ENCODE data around the gene FAM114A1. TPM values are rescaled to one million over a fixed set of nuclear protein-coding genes. Genes with fewer than 3 reads are reported as not detected.

FAM114A1 gene
- total RNA-seq, 3 donors from 2014 or later = 59.1 to 94.7 (median 62.5) TPM

DNA sequence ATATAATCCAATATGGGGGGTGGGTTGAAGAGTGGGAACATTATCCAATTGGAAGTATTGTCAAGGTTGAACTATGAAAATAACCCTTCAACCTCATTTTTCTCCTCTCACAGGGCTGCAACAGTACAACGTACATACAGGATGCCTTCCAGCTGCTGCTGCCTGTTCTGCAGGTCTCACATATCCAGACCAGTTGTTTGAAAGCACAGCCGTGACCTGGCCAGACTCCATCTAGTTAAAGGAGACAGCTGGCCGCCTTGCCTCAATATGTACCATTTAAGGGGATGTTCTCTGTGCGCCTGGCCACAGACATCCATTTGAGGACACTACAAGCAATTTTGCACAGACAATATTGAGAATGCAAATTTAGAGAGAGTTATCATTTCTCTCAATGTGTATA, 75.7 kb downstream of the FAM114A1 start:
- H3K36me3 ChIP-seq (ENCODE audit: low read depth) = peaks cover under 1% of the 10 kb centered on the region
- DNase-seq (peak in 2 of 3 donors; percentile 55 to 58), ATAC-seq (peak; percentile 51)
- intact Hi-C loops (cut with DNase I, micrococcal nuclease) = no loop called here
- TF ChIP-seq, protein P1, sequence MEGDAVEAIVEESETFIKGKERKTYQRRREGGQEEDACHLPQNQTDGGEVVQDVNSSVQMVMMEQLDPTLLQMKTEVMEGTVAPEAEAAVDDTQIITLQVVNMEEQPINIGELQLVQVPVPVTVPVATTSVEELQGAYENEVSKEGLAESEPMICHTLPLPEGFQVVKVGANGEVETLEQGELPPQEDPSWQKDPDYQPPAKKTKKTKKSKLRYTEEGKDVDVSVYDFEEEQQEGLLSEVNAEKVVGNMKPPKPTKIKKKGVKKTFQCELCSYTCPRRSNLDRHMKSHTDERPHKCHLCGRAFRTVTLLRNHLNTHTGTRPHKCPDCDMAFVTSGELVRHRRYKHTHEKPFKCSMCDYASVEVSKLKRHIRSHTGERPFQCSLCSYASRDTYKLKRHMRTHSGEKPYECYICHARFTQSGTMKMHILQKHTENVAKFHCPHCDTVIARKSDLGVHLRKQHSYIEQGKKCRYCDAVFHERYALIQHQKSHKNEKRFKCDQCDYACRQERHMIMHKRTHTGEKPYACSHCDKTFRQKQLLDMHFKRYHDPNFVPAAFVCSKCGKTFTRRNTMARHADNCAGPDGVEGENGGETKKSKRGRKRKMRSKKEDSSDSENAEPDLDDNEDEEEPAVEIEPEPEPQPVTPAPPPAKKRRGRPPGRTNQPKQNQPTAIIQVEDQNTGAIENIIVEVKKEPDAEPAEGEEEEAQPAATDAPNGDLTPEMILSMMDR (IDR thresholded peaks at IDR 0.05) = no peak
- no peaks in the 10 kb centered on the region for H3K9me3 ChIP-seq
- no peak overlapping the region for H3K4me3 ChIP-seq
- no peaks in the 10 kb centered on the region for H3K4me1 ChIP-seq (ENCODE audit: low read depth)

DNA sequence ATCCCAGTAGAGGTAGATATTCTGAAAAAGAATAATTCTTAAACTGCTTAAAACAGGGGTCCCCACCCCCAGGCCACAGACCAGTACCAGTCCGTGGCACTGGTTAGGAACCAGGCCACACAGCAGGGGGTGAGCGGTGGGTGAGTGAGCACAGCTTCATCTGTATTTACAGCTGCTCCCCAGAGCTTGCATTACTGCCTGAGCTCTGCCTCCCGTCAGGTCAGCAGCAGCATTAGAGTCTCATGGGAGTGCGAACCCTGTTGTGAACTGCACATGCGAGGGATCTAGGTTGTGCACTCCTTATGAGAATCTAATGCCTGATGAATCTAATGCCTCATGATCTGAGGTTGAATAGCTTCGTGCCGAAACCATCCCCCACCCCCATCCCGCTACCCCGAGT, 76.8 kb downstream of the FAM114A1 start:
- Histone ChIP-seq H3K4me1 (ENCODE audit: low read depth) (no peaks in the 10 kb centered on the region), H3K4me3 (no peak overlapping the region), H3K9me3 (no peaks in the 10 kb centered on the region), H3K36me3 (ENCODE audit: low read depth) (no peaks in the 10 kb centered on the region)
- intact Hi-C loops (cut with DNase I, micrococcal nuclease) = no loop called here
- ATAC-seq (no peak), DNase-seq (no peak)
- TF ChIP-seq, protein P1 (IDR thresholded peaks at IDR 0.05) = no peak

DNA sequence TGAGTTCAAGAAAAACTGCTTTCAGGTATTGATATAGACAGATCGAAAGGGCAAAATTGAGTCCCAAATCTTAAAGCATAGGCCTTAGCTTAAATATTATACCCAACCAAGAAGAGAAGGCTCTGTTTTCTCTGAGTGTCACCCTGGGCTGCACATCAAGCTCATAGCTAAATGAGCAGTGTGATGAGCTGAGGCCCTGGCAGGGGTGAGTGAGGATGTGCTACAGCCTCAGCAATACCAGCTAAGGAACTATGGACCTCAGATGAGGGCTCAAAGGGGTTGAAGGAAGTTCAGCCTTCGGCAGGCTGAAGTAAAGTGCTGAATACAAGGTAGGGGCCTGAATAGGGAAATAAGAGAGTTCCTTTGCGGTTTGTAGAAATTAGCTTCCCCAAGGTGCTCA, 79.3 kb downstream of the FAM114A1 start:
- Histone ChIP-seq H3K4me1 (ENCODE audit: low read depth) (no peaks in the 10 kb centered on the region), H3K4me3 (no peak overlapping the region), H3K36me3 (ENCODE audit: low read depth) (no peaks in the 10 kb centered on the region), H3K9me3 (no peaks in the 10 kb centered on the region)
- ATAC-seq (no peak), DNase-seq (no peak)
- intact Hi-C loops (cut with DNase I, micrococcal nuclease) = no loop called here
- TF ChIP-seq, protein P1 (IDR thresholded peaks at IDR 0.05) = no peak

DNA sequence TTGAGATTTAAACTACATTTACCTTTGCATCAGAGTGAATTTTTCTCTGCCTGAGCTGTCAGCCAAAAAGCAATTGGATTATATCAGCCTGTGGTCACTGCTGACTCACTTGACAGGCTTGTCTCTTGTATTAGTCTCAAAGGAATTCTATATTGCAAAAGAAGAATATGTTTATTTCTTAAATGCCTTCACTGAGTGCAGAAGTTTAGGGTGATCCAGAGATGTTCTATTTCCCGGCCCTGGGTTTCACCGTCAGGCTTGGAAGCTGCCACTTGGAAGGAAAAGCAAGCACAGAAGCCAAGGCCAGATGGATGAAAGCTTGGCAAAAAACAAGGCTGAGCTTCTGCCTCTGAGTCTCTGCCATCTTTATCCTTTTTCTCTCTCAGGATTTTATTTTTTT, 80.9 kb downstream of the FAM114A1 start:
- TF ChIP-seq, protein P1 (IDR thresholded peaks at IDR 0.05) = no peak
- Histone ChIP-seq H3K9me3 (no peaks in the 10 kb centered on the region), H3K36me3 (ENCODE audit: low read depth) (no peaks in the 10 kb centered on the region), H3K4me3 (no peak overlapping the region), H3K4me1 (ENCODE audit: low read depth) (no peaks in the 10 kb centered on the region)
- DNase-seq = peak in 2 of 3 donors; percentile 11 to 31
- peak; percentile 45 for ATAC-seq
- intact Hi-C loops (cut with DNase I, micrococcal nuclease) = no loop called here

DNA sequence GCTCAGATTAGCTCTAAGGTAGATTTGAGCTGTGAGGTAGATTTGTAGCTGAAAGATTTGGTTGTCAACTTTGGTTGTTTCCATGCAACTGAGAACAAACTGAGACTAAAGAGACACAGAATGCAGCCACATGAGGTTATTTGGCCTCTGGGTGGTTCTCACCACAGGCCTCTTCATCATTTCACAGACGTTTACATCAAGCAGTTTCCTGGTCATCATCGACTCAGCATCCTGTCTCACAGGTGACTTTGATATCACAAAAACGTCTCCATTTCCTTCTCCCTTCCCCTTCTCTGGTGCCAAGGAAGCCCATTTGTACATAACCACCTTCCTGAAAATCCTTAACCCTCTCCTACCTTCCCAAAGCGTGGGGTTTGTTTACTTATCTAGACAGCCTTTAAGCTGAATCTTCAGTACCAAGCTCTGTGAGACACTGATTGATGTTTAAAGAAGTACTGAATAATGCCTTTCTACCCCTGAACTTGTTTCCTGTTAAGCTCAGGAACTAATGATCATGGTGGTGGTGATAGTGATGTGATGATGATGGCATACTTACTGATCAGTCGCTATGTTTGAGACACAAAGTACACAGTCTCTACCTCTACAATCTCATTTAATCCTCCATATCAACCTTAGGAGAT, 81.9 kb downstream of the FAM114A1 start:
- no peak for DNase-seq
- ATAC-seq = peak; percentile 70
- no peaks in the 10 kb centered on the region for H3K9me3 ChIP-seq
- TF ChIP-seq, protein P1 (IDR thresholded peaks at IDR 0.05) = no peak
- no peaks in the 10 kb centered on the region for H3K4me1 ChIP-seq (ENCODE audit: low read depth)
- H3K4me3 ChIP-seq = no peak overlapping the region
- intact Hi-C loops (cut with DNase I, micrococcal nuclease) = no loop called here
- no peaks in the 10 kb centered on the region for H3K36me3 ChIP-seq (ENCODE audit: low read depth)

DNA sequence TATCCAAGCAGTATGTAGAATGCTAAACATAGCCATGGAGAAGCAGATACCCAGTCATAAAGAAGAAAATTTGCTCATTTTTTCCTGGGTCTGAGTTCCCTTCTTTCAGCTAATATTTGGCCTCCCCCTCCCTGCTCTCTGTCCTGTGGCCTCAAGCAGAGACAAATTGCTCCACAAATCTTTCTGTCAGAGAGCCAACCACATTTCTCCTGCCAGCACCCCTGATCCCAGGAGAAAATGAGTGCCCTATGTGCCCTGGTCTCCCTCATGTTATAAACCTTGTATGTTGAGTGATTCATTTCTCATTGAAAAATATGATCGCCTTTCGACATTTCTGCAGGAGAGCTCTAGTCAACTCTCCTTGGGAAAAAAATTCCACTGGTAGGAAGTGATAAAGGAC, 82.6 kb downstream of the FAM114A1 start:
- Histone ChIP-seq H3K36me3 (ENCODE audit: low read depth) (no peaks in the 10 kb centered on the region), H3K4me3 (no peak overlapping the region), H3K9me3 (no peaks in the 10 kb centered on the region), H3K4me1 (ENCODE audit: low read depth) (no peaks in the 10 kb centered on the region)
- DNase-seq (no peak), ATAC-seq (no peak)
- TF ChIP-seq, protein P1 (IDR thresholded peaks at IDR 0.05) = no peak
- intact Hi-C loops (cut with DNase I, micrococcal nuclease) = no loop called here
